SIG-M5 treated with dmso at 0.1 percent for 504 hours (cell line): ENCODE data around the gene TTK.
"Not testable (repeated sequence)": the region's sequence is repeated elsewhere in the genome, so short reads cannot be mapped to it uniquely, and the experiment has no call there.

Experiments
- DNase-seq: peaks from one replicate; lab custom pipeline; 2025; ENCODE audit not compliant: unreplicated experiment; lab: John Stamatoyannopoulos, UW

Gene TTK

DNA sequence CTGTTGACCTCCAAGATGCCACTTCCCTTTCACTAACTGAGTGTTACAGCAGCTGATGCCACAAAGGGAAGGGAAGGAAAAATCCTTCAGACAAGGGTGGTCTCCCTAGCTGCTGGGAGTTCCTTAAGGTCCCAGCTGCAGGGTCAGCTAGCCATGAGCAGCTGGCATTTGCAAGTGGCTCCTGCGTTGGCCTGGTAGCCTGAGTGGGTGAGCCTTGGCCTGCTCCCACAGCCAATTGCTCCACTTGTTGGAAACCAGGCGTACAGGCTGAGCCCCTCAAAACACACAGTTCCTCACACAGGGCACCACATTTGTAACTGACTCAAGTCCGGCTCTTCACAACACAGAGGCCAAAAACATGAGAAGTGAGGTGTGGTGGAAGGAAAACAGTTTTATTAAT is 16.7 kb downstream of the TTK start:
- no peak for DNase-seq

DNA sequence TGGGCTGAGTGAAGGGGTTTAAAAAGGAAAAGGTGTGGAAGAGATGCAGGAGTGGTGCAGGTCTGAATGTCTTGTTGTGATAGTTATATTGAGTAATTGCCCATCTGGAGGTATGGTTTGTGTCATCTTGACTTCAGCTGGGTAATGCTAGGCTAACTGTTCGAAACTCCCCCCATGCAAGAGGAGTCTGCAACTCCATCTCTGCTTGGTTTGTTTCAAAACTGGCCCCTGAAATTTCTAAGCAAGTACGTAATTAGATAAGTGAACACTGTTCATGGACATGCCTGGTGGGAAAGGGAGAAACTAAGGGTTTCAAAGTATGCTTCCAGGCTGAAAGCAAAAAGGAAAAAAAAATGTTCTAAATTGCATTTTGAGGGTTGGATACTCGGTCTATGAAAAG is 17.1 kb downstream of the TTK start:
- no peak for DNase-seq

DNA sequence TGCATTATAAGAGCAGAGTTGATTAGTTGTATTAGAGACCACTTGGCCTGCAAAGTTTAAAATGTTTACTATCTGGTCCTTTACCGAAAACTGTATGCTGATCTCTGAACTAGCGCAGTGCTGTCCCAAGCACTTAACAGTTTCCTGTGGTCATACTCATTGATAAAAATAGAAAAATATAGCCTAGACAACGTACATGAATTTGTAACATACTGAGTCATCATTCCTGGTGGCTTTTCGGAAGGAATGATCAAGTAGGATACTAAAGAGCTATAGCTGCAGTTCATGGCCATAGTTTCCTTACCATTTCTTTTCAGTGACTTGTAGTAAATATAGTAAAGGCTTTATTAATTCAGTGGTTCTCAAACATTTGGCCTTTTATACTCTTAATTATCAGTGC is 18.4 kb downstream of the TTK start:
- no peak for DNase-seq

DNA sequence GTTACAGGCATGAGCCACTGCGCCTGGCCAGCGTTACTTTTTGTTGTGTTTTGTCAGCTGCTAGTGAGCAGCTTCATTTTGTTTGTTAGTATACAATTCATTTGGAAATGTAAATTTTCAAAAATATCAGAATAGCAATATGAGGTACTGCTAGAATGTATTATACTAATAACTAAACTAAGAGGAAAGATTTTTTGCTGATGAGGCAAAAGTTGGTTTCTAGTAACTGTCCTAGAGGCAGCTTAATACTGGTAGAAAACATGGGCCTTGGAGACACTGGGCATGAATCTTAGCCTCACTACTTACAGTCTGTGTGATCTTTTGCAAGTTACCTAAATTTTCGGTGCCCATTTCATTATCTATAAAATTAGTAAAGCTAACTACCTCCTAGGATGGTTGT is 24.1 kb downstream of the TTK start:
- no peak for DNase-seq

DNA sequence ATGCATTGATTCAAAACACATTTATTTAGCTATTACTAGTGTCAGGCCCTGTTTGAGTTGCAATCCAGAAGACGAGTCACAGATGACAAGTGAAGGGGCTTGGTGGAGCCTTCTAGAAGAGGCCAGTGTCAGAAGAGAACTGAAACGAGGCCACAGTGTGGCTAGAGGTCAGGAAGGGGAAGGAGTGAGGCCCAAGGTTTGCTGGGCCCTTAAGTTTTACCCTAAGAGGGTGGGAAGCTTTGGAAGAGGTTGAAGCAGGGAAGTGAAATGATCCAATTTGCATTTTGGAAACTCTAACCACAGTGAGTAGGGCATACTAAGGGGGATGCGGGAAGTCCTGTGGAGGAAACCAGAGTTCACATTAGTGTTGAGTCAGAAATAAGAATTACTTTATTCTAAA is 25.0 kb downstream of the TTK start:
- DNase-seq, result no peak

DNA sequence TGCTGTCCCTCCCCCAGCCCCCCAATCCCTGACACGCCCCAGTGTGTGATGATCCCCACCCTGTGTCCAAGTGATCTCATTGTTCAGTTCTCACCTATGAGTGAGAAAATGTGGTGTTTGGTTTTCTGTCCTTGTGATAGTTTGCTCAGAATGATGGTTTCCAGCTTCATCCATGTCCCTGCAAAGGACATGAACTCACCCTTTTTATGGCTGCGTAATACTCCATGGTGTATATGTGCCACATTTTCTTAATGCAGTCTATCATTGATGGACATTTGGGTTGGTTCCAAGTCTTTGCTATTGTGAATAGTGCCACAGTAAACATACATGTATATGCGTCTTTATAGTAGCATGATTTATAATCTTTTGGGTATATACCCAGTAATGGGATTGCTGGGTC is 43.8 kb downstream of the TTK start:
- not testable (repeated sequence) for DNase-seq

DNA sequence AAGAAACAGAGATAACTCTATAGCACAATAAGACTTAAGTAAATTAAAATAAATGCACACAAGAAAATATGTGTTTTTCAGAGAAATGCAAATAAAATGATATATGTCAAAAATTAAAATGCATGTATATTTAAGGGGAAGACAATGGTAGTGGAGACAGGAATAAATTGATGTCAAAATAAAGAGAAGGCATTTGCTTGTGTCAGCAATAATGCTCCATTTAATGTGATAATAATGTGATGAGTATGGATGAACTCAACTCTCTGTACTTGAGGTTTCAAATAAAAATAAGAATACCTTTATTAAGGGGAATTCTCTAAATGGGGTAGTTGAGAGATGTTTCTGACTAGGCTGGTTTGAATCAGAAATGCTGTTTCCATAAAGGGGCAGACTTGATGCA is 56.3 kb downstream of the TTK start:
- DNase-seq, result no peak

DNA sequence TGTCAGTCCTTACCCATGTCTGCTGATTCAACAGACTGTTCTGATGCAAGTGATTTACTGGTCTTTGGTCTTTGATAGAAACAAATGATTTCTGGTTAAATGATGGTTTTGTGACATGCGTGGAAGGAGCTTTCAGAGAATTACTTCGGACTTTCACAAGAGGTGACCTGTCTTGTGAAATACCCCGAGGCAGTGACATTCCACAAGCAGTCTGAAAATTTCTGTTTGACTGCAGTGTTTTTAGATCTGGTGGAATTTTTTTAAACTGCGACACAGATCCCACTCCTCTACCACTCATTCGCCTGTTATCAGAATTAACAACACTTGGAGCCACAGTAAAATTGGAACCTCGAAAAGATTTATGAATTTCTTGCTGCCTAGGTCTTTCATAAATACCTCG is 63.7 kb downstream of the TTK start:
- not testable (repeated sequence) for DNase-seq

DNA sequence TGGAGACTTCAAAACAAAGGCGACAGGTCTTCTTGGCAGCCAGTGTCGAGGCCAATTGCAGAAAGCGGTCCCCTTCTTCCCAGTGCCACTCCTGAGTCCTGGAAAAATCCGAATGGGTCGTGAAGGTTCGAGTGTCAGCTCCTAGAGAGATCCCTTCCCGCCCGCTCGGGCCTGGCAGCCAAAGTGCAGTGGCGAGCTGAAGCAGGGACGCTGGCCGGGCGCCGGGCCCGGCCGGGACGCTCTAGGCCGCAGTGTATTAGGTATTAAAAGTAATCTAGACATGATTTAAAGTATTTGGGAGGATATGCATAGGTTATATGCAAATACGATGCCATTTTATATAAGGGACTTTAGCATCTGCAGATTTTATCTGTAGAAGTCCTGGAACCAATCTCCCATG is 66.0 kb downstream of the TTK start:
- not testable (repeated sequence) for DNase-seq

DNA sequence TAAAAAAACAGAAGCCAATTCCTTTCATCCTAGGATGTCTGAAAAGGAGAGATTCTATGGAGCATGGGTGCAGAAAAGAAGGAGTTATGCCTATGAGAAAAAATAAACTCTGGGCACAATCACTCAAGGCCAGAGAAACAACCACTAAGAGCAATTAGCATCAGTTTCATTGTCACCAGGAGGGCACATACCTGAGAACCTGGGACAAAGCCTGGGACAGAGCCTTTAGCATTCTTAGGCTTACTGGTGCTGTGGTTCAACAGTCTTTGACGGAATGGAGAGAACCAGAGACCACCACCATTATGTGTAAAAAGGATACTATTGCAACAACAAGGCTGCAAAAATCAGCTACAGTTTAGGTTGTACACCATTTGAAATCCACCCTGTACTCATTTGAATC is 72.6 kb downstream of the TTK start:
- no peak for DNase-seq

DNA sequence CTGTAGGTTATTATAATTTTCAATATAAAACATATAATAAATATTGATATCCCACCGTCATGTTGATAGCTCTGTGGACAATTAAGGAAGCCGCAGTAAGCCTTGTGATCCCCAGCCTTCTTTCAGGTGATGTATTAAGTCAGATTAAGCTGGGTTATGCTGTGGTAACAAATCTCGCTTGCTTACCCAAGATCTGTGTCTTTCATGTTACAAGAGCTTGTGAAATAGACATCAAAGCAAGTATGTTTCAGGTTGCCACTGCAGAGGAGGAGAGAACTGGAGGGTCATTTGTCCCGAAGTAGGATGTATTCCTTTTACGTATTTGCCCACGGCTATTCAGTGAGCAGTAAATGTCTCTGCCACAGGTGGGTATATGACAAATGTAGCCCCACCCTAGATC is 84.2 kb downstream of the TTK start:
- no peak for DNase-seq

DNA sequence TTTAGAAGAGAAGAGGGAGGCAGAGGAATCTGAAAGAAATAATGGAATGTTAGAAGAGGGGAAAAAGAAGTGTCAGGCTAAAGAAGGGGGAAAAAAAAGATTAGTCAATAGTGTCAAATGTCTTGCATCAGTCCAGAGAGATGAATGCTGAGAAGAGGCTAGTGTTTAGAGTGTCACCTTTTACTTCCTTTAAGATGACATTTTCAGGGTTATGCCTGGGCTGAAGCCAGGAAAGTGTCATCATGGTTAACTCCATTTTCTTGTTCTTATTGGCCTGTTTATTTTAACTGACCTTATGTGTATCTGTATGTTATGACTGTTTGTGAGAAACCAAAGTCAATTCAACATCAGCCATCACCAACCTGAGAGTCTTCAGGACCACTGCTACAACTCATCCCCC is 87.1 kb downstream of the TTK start:
- no peak for DNase-seq
